Fibroblast of skin of right quadriceps (primary cell): ENCODE measurements around the gene CHRDL2.

Source experiments
- DNase-seq: peaks from one replicate; pipeline ENCODE4 v3.0.0-alpha.2; 2013

Gene CHRDL2

GRCh38 chr11:74683941-74684481, 47.2 kb downstream of the CHRDL2 start:
- DNase-seq: no peak

- peak; percentile 39 for DNase-seq
Measured at GRCh38 chr11:74683279-74683871, 47.9 kb downstream of the CHRDL2 start.

- no peak for DNase-seq
Measured at GRCh38 chr11:74682731-74683278, 48.4 kb downstream of the CHRDL2 start.

GRCh38 chr11:74681686-74682651, 49.3 kb downstream of the CHRDL2 start:
- DNase-seq: no peak

GRCh38 chr11:74680703-74681531, 50.3 kb downstream of the CHRDL2 start:
- no peak for DNase-seq

DNA sequence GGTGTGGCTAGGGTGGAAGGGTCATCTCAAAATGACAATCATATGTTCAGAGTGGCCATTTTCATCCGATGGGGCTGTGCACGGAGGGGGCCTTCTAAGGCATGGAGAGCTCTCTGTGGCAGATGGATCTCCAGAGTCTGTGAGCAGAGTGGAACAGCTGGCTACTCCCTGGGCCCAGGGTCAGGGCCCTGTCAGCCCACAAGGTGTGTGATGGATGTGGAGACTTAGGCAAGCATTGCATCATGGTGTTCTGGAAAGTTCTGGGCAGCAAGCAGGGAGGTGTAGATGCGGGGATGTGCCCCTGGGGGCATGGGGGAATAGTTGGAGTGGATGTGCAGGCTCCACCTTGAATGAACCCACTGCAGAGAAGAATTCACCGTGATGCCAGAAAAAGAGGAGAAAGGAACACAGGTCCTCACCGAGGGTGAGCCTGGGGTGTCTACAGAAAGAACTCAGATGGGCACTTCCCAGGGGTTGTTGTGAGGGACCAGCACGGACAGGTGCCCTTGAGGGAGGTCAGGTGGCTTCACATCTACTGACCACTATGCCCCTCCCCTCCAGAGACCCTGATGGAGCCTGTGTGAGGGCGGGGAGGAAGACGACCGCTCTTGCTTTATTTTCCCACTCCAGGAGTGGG, 51.1 kb downstream of the CHRDL2 start:
- no peak for DNase-seq

- DNase-seq: no peak
Measured at GRCh38 chr11:74679513-74679865, 51.7 kb downstream of the CHRDL2 start.

- no peak for DNase-seq
Measured at GRCh38 chr11:74678591-74679512, 52.4 kb downstream of the CHRDL2 start.

- no peak for DNase-seq
Measured at GRCh38 chr11:74678041-74678440, 53.2 kb downstream of the CHRDL2 start.

DNA sequence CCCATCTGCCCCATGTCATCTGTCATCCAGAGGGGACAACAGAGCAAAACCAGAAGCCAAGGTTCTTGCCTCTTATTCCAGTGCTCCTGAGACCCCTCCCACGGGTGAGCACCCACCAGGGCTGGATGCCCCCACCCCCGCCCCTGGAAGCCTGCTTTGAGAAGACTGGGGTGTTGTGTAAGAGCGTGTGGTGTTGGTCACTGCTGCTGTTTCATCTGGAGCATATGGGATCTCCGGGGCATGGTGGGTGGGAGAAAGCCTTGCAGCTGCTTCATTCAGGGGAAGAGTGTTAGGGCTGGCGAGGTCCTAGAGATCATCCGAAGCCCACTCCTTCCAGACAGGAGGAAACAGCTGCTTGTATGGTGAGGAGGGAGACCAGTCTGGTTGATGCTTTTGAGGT, 54.1 kb downstream of the CHRDL2 start:
- DNase-seq: no peak

DNA sequence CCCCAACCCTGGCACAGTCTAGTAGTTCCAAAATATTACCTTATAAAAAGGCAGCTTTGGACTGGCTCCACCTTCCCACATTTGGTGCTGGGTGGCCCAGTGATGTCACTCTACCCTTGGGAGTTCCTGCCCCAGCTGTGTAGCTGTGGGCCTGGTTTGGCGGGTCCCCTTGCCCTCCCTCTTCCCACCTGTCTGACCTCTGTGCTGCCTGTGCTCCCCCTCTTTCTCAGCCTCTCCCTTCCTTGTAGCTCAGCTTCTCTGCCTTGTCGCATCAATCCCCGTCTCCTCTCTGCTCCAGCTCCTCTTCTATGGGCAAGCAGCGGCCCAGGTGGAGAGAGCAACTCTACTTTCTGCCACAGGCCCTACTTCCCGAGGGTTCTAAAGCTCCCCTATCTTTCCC, 54.6 kb downstream of the CHRDL2 start:
- DNase-seq: no peak

- DNase-seq: no peak
Measured at GRCh38 chr11:74675761-74676160, 55.5 kb downstream of the CHRDL2 start.

GRCh38 chr11:74673693-74674360, 57.4 kb downstream of the CHRDL2 start:
- DNase-seq: no peak

DNA sequence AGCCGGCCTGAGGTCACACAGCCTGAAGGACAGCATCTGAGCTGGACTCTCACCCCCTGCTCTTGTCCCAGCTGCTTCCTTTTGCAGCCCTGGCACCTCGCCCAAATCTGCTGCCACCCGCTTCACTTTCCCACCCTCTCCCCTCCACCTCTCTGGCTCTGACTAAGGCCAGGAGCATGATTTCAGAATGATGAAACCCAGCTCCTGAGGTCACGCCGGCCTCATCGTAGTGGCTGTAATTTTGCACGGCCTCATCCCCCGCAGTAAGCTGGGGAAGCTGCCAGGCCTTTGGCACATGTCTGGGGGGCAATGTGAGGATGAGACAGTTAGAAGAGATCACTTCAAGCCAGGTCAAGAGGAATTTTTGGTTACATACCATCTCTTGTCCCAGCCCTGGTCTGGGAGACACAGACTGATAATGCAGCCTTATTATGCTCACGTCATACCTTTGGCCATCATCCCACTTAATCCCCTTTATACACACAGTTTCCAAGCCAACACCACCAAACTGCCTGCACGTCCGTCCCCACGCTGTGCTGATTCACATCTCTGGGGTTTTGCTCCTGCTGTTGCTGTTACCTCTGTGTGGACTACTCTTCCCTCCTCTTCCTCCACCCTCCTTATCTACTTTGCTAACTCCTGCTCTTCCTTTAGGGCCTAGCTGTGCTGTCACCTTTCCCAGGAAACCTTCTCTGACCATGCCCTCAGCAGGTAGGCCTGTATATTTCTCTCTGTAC, 58.1 kb downstream of the CHRDL2 start:
- peak; percentile 97 for DNase-seq

- DNase-seq: no peak
Measured at GRCh38 chr11:74672332-74672955, 58.8 kb downstream of the CHRDL2 start.

GRCh38 chr11:74671520-74672196, 59.6 kb downstream of the CHRDL2 start:
- DNase-seq: peak; percentile 82

DNA sequence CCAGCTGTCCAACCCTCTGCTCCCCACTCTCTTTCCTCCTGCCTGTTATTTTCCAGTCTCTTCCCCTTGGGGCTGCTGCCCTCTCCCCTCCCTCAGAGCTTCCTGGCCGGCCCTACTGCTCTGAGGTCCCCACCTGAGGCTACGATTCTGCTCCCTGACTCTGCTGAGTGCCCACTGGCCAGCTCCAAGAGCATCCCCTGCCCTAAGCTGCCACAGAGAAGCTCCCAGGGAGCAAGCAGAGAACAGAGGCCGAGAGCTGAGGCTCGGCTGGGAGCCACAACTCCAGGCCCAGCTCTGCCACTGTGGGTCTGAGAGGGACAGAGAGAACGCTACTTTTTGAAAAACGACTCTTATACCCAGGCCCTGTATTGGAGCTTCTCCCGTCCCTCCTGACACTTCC, 61.1 kb downstream of the CHRDL2 start:
- DNase-seq: no peak

GRCh38 chr11:74669211-74670160, 61.7 kb downstream of the CHRDL2 start:
- no peak for DNase-seq
